HG02981 (cell line): ENCODE results near the gene PNKP.
"Not testable (repeated sequence)": the region's sequence is repeated elsewhere in the genome, so short reads cannot be mapped to it uniquely, and the experiment has no call there.

Source experiments
- ATAC-seq: cut with Tn5 transposase; IDR thresholded peaks from one replicate; pipeline ENCODE4 v1.9.1; 2021; ENCODE audit warnings: mild to moderate bottlenecking, moderate library complexity; ENCODE audit not compliant: unreplicated experiment

PNKP gene

GRCh38 chr19:49824662-49825061 is 42.7 kb downstream of the PNKP start:
- no peak for ATAC-seq

- ATAC-seq = no peak
Observed at GRCh38 chr19:49823472-49823871, 43.9 kb downstream of the PNKP start.

GRCh38 chr19:49820125-49820524 is 47.3 kb downstream of the PNKP start:
- ATAC-seq = no peak

- not testable (repeated sequence) for ATAC-seq
Observed at GRCh38 chr19:49819452-49820115, 47.8 kb downstream of the PNKP start.

- no peak for ATAC-seq
Observed at GRCh38 chr19:49818649-49819370, 48.6 kb downstream of the PNKP start.

GRCh38 chr19:49817964-49818648 is 49.3 kb downstream of the PNKP start, which contains the start of gene MED25:
MED25 (plus strand) TSS chr19:49818289; CDS start chr19:49818342, 53 bp downstream.
- ATAC-seq = peak; percentile 66

GRCh38 chr19:49816590-49816989 is 50.8 kb downstream of the PNKP start:
- ATAC-seq = no peak

GRCh38 chr19:49814010-49814409 is 53.4 kb downstream of the PNKP start:
- ATAC-seq = no peak

- ATAC-seq = peak; percentile 48
Observed at GRCh38 chr19:49812997-49813861, 54.1 kb downstream of the PNKP start, which contains the start of gene FUZ. FUZ (minus strand) TSS chr19:49813292; CDS start chr19:49813106, 186 bp downstream.

GRCh38 chr19:49812452-49812996 is 54.9 kb downstream of the PNKP start:
- ATAC-seq = no peak

GRCh38 chr19:49811328-49811727 is 56.0 kb downstream of the PNKP start:
- ATAC-seq = no peak
